Ectodermal cell (in vitro differentiated cells): Measurements from ENCODE around the gene CYP2D6.
"Not testable (repeated sequence)": the region's sequence is repeated elsewhere in the genome, so short reads cannot be mapped to it uniquely, and the experiment has no call there.

ENCODE experiments used
- H3K27ac ChIP-seq: 2 replicates; pipeline ENCODE4 v1.7.0; 2013; ENCODE audit warnings: mild to moderate bottlenecking, low read depth, low read length; ENCODE audit not compliant: insufficient read depth, poor library complexity, severe bottlenecking
- H3K27me3 ChIP-seq: 2 replicates; pipeline ENCODE4 v1.7.0; 2013; ENCODE audit warnings: mild to moderate bottlenecking, low read length; ENCODE audit not compliant: insufficient read depth, control insufficient read depth, poor library complexity, severe bottlenecking
- H3K36me3 ChIP-seq: one replicate; pipeline ENCODE4 v1.7.0; 2013; ENCODE audit warnings: low read length; ENCODE audit not compliant: control insufficient read depth, insufficient read depth
- H3K4me1 ChIP-seq: one replicate; pipeline ENCODE4 v1.7.0; 2013; ENCODE audit warnings: low read length; ENCODE audit not compliant: control insufficient read depth, insufficient read depth
- H3K4me3 ChIP-seq: 2 replicates; pipeline ENCODE4 v1.7.0; 2013; ENCODE audit warnings: low read depth, low read length, control low read depth; ENCODE audit not compliant: insufficient read depth
- H3K9me3 ChIP-seq: 2 replicates; pipeline ENCODE4 v1.7.0; 2013; ENCODE audit warnings: mild to moderate bottlenecking, low read length, moderate library complexity; ENCODE audit not compliant: control insufficient read depth
- WGBS, 2 experiments: methylation state at CpG; one replicate each; pipeline ENCODE4 v1.1.7; 2013; ENCODE audit warnings: missing lambda C conversion rate in 2 of 2; 5-methylcytosine and 5-hydroxymethylcytosine counted together

CYP2D6 gene

DNA sequence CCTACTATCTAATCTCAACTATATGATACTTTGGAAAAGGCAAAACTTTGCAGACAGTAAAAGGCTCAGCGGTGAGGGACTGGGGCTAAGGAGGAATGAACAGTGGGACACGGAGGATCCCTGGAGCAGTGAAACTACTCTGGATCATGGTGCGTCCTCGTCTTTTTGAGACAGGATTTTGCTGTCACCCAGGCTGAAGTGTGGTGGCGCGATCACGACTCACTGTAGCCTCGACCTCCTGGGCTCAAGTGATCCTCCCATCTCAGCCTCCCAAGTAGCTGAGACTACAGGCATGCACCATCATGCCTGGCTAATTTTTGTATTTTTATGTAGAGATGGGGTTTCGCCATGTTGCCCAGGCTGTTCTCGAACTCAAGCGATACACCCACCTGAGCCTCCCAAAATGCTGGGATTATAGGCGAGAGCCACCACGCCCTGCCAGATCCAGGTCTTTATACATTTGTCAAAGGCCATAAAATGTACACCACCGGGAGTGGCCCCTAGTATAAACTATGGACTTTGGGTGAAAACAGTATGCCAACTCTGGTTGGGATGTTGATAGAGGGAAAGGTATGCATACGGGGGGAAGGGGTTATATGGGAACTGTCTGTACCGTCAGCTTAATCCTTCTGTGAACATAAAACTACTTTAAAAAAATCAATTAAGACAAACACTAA is 28.0 kb upstream of the CYP2D6 start:
- Histone ChIP-seq H3K36me3 (peaks cover 4% of the 10 kb centered on the region), H3K27ac (no peak overlapping the region), H3K4me1 (no peaks in the 10 kb centered on the region), H3K9me3 (no peaks in the 10 kb centered on the region), H3K4me3 (no peak overlapping the region), H3K27me3 (no peaks in the 10 kb centered on the region)
- WGBS, 2 experiments = 91 to 93% methylated on average over 16 of the region's 16 CpGs

DNA sequence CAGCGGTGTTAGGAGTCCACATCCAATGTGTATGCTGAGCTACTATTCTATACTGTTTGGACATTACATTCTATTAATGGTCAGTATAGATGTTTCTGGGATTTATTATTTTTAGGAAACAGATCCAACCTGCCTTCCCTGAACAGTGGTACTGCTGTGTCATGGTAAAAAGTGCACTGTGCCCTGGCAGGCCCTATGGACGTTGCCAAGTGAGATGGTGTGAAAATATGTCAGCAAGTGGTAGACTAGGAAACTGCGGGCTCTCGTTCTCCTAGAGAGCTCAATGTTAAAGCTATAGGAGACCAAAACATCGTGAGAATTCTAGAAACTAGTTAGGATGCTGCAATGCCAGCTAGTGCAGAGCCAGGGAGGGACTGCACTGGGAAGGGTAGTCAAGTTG is 26.0 kb upstream of the CYP2D6 start:
- Histone ChIP-seq H3K4me1 (no peaks in the 10 kb centered on the region), H3K36me3 (peaks cover 4% of the 10 kb centered on the region), H3K9me3 (no peaks in the 10 kb centered on the region), H3K27me3 (no peaks in the 10 kb centered on the region), H3K27ac (no peak overlapping the region), H3K4me3 (no peak overlapping the region)
- 90 to 92% methylated on average over 5 of the region's 5 CpGs for WGBS, 2 experiments

DNA sequence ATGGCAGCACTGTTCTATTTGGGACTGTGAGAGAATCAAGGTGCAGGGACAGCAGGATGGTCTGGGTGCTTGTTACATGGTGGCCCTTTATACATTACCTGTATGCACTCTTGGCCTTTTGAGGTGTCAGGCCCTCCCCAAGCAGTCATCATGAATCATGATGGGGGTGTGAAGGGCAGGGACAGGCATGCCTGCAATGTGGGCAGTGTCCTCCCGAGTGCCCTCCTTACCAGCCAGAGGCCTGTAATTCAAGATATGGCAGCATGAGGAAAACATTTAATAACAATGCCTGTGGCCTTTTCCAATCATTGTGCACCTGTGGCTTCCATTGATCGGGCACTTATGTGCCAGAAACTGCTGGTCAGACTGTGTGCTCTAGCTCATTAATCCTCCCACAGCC is 25.5 kb upstream of the CYP2D6 start:
- H3K27ac ChIP-seq = no peak overlapping the region
- 96 to 98% methylated on average over 2 of the region's 2 CpGs for WGBS, 2 experiments
- no peaks in the 10 kb centered on the region for H3K27me3 ChIP-seq
- no peaks in the 10 kb centered on the region for H3K4me1 ChIP-seq
- H3K36me3 ChIP-seq = peaks cover 4% of the 10 kb centered on the region
- no peak overlapping the region for H3K4me3 ChIP-seq
- no peaks in the 10 kb centered on the region for H3K9me3 ChIP-seq

DNA sequence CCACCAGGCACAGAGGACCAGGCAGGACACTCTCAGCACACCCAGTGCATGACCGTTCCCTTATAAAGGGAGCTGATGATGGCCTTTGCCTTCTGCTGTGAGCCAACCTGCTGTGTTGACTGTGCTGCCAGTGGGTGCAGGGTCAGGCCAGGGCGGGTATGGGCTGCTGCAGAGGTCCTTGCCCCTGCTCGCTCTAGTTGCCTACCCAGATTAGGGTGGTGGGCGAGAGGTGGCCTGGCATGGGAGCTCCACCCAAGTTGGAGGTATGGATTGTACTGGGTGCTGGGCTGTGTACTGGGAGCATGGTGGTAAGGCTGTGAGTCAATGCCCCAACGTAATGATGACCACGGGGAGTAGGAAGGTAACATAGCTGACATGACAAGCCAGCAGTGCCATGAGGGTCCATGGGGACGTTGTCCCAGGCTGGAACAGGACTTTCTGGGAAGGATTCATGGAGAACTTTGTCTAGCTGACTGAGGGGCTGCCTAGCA is 24.5 kb upstream of the CYP2D6 start:
- 94 to 95% methylated on average over 7 of the region's 7 CpGs for WGBS, 2 experiments
- H3K27ac ChIP-seq = no peak overlapping the region
- H3K27me3 ChIP-seq = no peaks in the 10 kb centered on the region
- H3K4me3 ChIP-seq = no peak overlapping the region
- no peaks in the 10 kb centered on the region for H3K9me3 ChIP-seq
- peaks cover 4% of the 10 kb centered on the region for H3K36me3 ChIP-seq
- H3K4me1 ChIP-seq = no peaks in the 10 kb centered on the region

DNA sequence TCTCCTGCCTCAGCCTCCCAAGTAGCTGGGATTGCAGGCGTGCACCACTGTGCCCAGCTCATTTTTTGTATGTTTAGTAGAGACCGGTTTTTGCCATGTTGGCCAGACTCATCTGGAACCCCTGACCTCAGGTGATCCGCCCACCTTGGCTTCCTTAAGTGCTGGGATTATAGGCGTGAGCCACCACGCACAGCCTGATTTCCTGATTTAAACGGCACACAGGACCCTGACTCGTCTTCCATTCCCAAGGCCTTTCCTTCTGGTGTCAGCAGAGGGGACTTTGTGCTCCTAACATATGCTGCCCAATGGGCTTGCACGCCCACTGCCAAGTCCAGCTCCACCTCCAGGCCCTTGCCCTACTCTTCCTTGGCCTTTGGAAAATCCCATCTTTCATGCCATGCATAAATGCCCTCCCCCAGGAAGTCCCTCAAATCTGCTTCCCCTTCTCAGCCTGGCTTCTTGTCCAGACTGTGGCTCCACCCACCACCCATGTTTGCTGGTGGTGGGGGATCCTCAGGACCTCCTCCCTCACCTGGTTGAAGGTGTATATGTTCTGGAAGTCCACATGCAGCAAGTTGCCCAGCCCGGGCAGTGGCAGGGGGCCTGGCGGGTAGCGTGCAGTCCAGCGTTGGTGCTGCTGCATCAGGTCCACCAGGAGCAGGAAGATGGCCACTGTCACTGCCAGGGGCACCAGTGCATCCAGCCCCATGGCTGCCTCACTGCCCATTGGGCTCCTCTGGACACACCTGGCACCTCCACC is 23.9 kb upstream of the CYP2D6 start:
- WGBS, 2 experiments = 94 to 95% methylated on average over 12 of the region's 12 CpGs

DNA sequence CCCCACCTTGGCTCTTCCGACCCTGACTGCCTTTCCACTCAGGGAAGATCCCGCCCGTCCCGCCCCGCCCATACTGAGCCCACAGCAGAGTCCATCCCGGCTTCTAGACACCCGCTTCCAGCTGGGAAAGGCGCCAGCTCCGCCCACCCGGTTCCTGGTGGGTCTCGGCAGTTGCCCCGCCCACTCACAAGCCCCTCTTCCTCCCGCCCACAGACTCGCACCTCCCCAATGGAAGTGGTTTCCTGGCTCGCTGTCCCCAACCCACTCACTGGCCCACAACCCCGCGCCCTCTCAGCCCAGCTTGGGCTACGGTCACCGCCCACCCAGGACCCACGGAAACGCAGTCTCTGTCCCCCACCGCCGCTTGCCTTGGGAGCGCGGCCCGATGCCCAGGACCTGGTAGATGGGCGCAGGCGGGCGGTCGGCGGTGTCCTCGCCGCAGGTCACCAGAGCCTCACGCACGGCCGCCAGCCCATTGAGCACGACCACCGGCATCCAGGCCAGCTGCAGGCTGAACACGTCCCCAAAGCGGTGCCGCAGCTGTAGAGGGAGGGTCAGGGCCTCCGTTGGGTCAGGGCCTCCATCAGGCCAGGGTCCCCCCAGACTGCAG is 22.2 kb upstream of the CYP2D6 start:
- Histone ChIP-seq H3K4me3 (no peak overlapping the region), H3K27ac (no peak overlapping the region), H3K4me1 (no peaks in the 10 kb centered on the region), H3K9me3 (no peaks in the 10 kb centered on the region), H3K27me3 (no peaks in the 10 kb centered on the region), H3K36me3 (peaks cover 4% of the 10 kb centered on the region)
- 95 to 96% methylated on average over 42 of the region's 42 CpGs for WGBS, 2 experiments

More for the DNA sequence above, 23.9 kb upstream of the CYP2D6 start:
- Histone ChIP-seq H3K9me3 (no peaks in the 10 kb centered on the region), H3K27me3 (no peaks in the 10 kb centered on the region), H3K36me3 (peaks cover 4% of the 10 kb centered on the region), H3K27ac (no peak overlapping the region), H3K4me3 (no peak overlapping the region), H3K4me1 (no peaks in the 10 kb centered on the region)

DNA sequence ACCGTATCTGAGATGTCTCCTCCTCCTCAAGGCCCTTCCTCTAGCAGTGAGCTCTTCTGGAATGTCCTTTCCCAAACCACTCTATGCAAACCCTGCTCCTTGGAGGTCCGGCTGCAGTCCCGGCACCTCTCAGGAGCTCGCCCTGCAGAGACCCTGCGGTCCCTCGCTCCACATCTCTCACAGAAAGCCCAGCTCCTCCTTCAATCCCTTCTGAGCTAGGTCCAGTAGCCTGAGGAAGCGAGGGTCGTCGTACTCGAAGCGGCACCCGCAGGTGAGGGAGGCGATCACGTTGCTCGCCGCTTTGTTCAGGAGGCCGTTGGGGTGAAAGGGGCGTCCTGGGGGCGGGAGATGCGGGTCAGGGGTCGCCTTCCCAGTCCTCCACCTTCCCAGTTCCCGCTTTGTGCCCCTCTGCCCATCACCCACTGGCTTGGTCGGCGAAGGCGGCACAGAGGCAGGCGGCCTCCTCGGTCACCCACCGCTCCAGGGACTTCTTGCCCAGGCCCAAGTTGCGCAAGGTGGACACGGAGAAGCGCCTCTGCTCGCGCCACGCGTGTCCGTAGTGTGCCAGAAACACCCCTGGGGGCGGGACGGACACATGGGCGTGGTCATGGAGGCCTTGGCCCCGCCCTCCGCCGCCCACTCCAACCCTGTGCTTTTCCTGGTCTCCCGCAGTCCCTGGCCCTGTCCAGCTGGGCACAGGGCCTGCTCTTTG is 21.5 kb upstream of the CYP2D6 start:
- no peak overlapping the region for H3K27ac ChIP-seq
- no peaks in the 10 kb centered on the region for H3K4me1 ChIP-seq
- no peak overlapping the region for H3K4me3 ChIP-seq
- peaks cover 4% of the 10 kb centered on the region for H3K36me3 ChIP-seq
- no peaks in the 10 kb centered on the region for H3K9me3 ChIP-seq
- 94 to 95% methylated on average over 43 of the region's 43 CpGs for WGBS, 2 experiments
- H3K27me3 ChIP-seq = no peaks in the 10 kb centered on the region

DNA sequence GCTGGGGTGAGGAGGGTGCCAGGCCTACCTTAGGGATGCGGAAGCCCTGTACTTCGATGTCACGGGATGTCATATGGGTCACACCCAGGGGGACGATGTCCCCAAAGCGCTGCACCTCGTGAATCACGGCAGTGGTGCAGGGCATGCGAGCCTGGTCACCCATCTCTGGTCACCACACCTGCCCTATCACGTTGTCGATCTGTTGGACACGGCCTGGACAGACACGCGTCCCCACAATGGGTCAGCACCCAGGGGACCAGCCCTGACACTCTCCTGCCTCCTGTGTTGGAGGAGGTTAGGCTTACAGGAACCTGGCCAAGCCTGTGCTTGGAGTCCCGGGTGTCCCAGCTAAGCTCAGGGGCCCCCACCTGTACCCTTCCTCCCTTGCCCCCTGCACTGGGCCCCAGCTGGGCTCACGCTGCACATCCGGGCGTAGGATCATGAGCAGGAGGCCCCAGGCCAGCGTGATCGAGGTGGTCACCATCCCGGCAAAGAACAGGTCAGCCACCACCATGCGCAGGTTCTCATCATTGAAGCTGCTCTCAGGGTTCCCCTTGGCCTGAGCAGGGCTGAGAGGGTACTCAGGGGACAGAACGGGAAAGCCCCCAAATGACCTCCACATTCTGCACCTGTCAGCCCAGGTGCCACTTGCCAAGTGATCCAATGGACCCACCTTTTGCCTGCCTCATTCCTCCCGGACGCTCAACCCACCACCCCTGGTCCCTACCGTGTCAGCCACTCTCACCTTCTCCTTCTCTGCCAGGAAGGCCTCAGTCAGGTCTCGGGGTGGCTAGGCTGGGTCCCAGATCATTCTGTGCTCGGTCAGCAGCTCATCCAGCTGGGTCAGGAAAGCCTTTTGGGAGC is 20.3 kb upstream of the CYP2D6 start:
- Histone ChIP-seq H3K9me3 (no peaks in the 10 kb centered on the region), H3K4me3 (no peak overlapping the region), H3K4me1 (no peaks in the 10 kb centered on the region), H3K27ac (no peak overlapping the region), H3K36me3 (peaks cover 4% of the 10 kb centered on the region), H3K27me3 (no peaks in the 10 kb centered on the region)
- 95 to 96% methylated on average over 27 of the region's 27 CpGs for WGBS, 2 experiments

DNA sequence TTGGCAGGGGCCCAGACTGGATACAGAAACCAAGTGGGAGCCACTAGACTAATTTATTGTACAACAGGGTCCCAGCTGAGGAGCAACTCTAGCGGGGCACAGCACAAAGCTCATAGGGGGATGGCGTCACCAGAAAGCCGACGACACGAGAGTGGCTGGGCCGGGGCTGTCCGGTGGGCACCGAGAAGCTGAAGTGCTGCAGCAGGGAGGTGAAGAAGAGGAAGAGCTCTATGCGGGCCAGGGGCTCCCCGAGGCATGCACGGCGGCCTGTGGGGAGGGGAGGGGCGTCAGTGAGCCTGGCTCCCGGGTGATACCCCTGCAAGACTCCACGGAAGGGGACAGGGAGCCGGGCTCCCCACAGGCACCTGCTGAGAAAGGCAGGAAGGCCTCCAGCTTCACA is 19.2 kb upstream of the CYP2D6 start:
- H3K36me3 ChIP-seq, H3K27me3 ChIP-seq, H3K27ac ChIP-seq, H3K4me1 ChIP-seq, H3K9me3 ChIP-seq, H3K4me3 ChIP-seq: not testable (repeated sequence)
- WGBS, 2 experiments = 95 to 97% methylated on average over 10 to 11 of the region's 16 CpGs
